Rectal smooth muscle tissue (tissue), 1 donor: ENCODE results near the gene MEX3B.
"Not testable (repeated sequence)": the region's sequence is repeated elsewhere in the genome, so short reads cannot be mapped to it uniquely, and the experiment has no call there.

Experiments
- H3K27ac ChIP-seq: one replicate; pipeline ENCODE4 v1.7.0; 2013; ENCODE audit warnings: low read depth, low read length, inconsistent platforms
- H3K27me3 ChIP-seq: one replicate; pipeline ENCODE4 v1.7.0; 2013; ENCODE audit warnings: low read length; ENCODE audit not compliant: control insufficient read depth, insufficient read depth
- H3K36me3 ChIP-seq: one replicate; pipeline ENCODE4 v1.7.0; 2013; ENCODE audit warnings: low read length; ENCODE audit not compliant: control insufficient read depth, insufficient read depth
- H3K4me1 ChIP-seq: one replicate; pipeline ENCODE4 v1.7.0; 2013; ENCODE audit warnings: low read length; ENCODE audit not compliant: control insufficient read depth, insufficient read depth
- H3K4me3 ChIP-seq: one replicate; pipeline ENCODE4 v1.7.0; 2013; ENCODE audit warnings: low read length
- H3K9ac ChIP-seq: one replicate; pipeline ENCODE4 v1.7.0; 2013; ENCODE audit warnings: low read length

MEX3B gene

DNA sequence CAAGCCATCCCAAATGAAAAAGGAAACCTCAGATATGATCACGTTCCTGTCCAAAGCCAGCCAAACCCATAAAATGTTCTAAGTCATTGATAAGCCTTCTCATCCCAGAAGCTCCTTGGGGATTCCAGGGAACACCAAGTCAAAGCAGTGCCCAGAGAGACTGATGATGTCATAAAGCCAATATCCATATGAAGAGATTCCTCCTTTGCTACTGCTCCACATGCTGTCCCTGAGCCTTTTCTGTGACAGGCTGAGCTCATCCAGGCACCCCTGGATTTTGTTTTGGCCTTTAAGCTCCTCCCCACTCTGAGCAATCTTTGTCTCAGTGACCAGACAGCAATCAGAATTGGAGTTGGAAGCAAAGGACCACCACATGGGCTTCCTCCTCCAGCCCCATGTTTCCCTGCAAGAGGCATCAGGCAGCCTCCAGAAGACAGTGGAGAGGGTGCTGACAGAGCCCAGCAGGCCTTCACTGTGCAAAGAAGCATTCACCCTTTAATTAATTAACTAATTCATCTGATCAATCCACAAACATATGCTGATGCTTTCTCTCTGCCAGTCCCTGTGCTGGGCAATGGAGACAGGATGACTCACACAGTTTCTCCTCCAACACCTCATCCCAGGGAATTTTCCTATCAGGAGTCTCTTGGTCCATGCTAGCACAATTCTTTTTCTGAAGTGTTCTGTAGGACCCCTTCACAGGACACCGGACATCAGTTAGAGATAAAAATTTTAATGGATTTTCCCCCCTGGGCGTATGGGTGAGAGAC, 25.0 kb downstream of the MEX3B start:
- Histone ChIP-seq H3K9ac (no peak overlapping the region), H3K4me3 (no peak overlapping the region), H3K27me3 (no peaks in the 10 kb centered on the region), H3K4me1 (no peaks in the 10 kb centered on the region), H3K27ac (no peak overlapping the region), H3K36me3 (no peaks in the 10 kb centered on the region)

DNA sequence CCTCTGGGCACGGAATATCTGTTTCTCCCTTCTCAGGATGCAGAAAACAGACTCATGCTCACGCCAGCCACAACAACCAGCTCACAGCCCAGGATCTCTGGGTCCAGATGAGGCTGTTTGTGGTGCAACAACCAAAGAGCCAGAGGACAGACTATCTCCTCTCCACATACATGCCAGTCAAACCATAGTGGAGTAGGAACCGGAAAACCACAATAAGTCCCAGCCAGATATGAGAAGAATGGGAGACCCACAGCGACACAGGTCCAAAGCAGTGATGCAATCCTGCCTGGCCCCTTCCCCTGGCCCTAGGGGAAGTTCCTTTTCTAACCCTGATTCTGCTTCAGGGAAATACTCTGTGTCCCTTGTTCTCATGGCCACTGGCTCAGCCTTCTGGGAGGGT, 27.6 kb downstream of the MEX3B start:
- Histone ChIP-seq H3K36me3 (no peaks in the 10 kb centered on the region), H3K4me1 (no peaks in the 10 kb centered on the region), H3K27ac (no peak overlapping the region), H3K9ac (no peak overlapping the region), H3K4me3 (no peak overlapping the region), H3K27me3 (no peaks in the 10 kb centered on the region)

DNA sequence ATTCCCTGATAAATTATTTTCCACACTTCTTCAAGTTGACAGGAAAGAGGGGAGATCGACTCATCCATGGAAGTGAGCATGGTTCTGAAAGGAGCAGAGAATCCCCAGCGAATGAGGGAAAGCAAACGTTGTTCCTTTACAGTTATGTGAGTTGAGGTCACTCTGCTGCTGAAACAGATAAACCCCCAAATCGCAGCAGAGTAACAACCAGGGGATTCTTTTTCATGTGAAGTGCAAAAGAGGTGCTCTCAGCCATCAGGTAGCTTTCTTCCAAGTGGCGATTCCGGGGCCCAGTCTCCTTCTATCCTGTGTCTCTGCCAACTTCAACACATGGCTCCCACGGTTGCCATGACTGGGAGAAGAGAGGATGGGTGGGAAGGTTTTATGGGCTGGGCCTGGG, 28.2 kb downstream of the MEX3B start:
- H3K27me3 ChIP-seq, result no peaks in the 10 kb centered on the region
- no peaks in the 10 kb centered on the region for H3K4me1 ChIP-seq
- no peak overlapping the region for H3K4me3 ChIP-seq
- H3K36me3 ChIP-seq, result no peaks in the 10 kb centered on the region
- no peak overlapping the region for H3K9ac ChIP-seq
- H3K27ac ChIP-seq, result no peak overlapping the region

DNA sequence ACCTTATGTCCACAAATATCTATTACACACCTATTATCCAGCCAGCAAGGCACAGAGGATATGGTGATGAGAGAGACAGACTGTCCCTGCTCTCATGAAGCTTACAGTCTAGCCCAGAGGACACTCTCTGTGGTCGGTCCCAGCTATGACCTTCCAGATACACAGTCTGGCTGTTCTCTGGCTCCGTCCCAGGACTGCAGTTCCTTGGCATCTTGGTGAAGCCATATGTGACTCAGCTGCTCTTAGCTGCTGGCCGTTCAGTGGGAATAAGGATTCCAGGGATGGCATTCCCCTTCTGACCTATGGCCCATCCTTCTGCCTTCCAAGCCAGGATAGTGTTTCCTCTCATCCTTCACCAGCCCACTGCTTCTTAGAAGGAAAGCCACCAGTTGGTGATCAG, 30.8 kb downstream of the MEX3B start:
- no peak overlapping the region for H3K4me3 ChIP-seq
- H3K27ac ChIP-seq, result no peak overlapping the region
- H3K4me1 ChIP-seq, result no peaks in the 10 kb centered on the region
- no peaks in the 10 kb centered on the region for H3K27me3 ChIP-seq
- H3K36me3 ChIP-seq, result no peaks in the 10 kb centered on the region
- no peak overlapping the region for H3K9ac ChIP-seq

DNA sequence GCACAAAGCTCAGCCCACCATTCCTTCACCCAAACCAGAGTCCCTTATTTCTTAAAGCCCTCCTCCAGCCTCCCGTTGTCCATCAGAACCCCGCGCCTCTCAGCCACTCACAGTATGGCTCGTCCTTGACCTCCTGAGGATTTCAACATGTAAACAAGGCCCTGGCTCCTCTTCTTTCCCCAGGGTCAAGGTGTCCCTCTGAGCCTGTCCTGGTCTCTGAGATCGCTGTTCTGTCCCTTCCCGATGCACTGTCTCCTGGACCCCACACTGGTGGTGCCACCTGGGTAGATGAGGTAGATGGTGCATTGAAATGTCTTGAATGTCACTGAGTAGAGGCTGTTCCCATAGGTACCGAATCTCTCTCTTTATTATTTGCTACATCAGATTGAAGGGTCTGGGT, 32.9 kb downstream of the MEX3B start:
- no peak overlapping the region for H3K4me3 ChIP-seq
- no peaks in the 10 kb centered on the region for H3K27me3 ChIP-seq
- no peak overlapping the region for H3K9ac ChIP-seq
- no peaks in the 10 kb centered on the region for H3K4me1 ChIP-seq
- no peaks in the 10 kb centered on the region for H3K36me3 ChIP-seq
- no peak overlapping the region for H3K27ac ChIP-seq

DNA sequence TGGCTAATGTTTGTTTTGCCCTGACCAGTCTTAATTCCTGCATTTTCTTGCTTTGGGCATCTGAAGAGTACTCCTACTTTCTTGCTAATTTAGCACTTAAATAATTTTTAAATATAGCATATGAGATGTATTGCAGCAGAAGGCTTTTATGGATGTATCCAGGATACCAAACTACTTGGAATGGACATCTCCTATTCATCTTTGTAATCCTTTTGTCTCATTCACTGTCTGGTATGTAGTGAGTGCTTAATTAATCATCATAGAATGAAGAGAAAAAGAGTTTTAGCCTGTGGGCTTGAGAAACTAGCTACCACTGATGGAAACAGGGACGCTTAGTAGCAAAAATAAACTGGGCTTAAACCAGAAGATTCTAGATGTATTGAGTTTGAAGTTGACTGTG, 40.6 kb downstream of the MEX3B start:
- no peak overlapping the region for H3K9ac ChIP-seq
- H3K4me1 ChIP-seq, result no peaks in the 10 kb centered on the region

DNA sequence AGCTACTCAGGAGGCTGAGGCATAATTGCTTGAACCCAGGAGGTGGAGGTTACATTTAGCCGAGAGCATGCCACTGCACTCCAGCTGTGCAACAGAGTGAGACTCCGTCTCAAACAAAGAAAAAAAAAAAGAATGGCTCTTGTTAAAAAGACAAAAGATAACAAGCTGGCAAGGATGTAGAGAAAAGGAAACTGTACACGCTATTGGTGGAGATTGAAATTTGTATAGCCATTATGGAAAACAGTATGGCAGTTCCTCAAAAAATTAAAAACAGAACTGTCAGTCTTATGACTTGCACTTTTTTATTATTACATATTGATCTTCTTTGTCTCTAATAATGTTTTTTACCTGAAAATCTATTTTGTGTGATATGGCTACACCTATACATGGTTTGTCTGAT, 41.9 kb downstream of the MEX3B start:
- H3K4me3 ChIP-seq, result no peak overlapping the region
- H3K9ac ChIP-seq, result no peak overlapping the region
- no peaks in the 10 kb centered on the region for H3K27me3 ChIP-seq
- H3K27ac ChIP-seq, result no peak overlapping the region
- H3K36me3 ChIP-seq, result no peaks in the 10 kb centered on the region
- H3K4me1 ChIP-seq, result no peaks in the 10 kb centered on the region

More for the DNA sequence above, 40.6 kb downstream of the MEX3B start:
- Histone ChIP-seq H3K36me3 (no peaks in the 10 kb centered on the region), H3K27me3 (no peaks in the 10 kb centered on the region), H3K27ac (no peak overlapping the region), H3K4me3 (no peak overlapping the region)

DNA sequence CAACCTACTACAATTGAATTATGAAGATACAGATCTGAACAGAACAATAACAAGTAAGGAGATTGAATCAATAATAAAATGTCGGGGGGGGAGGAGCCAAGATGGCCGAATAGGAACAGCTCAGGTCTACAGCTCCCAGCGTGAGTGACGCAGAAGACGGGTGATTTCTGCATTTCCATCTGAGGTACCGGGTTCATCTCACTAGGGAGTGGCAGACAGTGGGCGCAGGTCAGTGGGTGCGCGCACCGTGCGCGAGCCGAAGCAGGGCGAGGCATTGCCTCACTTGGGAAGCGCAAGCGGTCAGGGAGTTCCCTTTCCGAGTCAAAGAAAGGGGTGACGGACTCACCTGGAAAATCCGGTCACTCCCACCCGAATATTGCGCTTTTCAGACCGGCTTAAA, 50.7 kb downstream of the MEX3B start:
- not testable (repeated sequence) for H3K27me3 ChIP-seq, H3K36me3 ChIP-seq, H3K27ac ChIP-seq, H3K9ac ChIP-seq, H3K4me1 ChIP-seq, H3K4me3 ChIP-seq

DNA sequence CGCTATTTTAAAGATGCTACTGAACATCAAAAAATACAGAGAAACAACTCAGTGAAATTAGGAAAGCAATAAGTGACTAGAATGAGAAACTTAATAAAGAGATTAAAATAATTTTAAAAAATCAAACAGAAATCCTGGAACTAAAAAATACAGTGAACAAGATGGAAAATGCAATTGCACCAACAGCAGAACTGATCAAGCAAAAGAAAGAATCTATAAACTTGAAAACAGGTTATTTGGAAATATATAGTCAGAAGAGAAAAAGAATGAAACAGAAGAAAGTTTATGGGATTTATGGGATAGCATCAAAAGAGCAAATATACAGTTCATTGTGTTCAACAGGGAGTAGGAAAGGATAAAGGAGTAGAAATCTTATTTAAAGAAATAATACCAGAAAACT, 53.3 kb downstream of the MEX3B start:
- no peak overlapping the region for H3K27ac ChIP-seq
- H3K36me3 ChIP-seq, result no peaks in the 10 kb centered on the region
- H3K9ac ChIP-seq, result no peak overlapping the region
- H3K4me3 ChIP-seq, result no peak overlapping the region
- no peaks in the 10 kb centered on the region for H3K4me1 ChIP-seq
- no peaks in the 10 kb centered on the region for H3K27me3 ChIP-seq
